Heart left ventricle (tissue), 16 donors: Measurements from ENCODE around the gene CIRBP. TPM values are rescaled to one million over a fixed set of nuclear protein-coding genes. Genes with fewer than 3 reads are reported as not detected.

ENCODE experiments used
- ATAC-seq, 4 donors: fragments of 200-7000 bp; cut with Tn5 transposase; one replicate each; pipeline ENCODE4 v1.9.1; 2020 to 2022; ENCODE audit warnings: moderate library complexity in 4 of 4, mild to moderate bottlenecking in 3 of 4, moderate number of reproducible peaks in 1 of 4
- DNase-seq, 5 donors: peaks; one replicate each; pipeline ENCODE4 v3.0.0-alpha.2; 2020
- H3K27ac ChIP-seq, 12 donors: fragments of 200-600 bp; sonication (generic) in 4 of 12; one replicate each; pipeline versions ENCODE4 v1.5.0 to v1.8.0; 2016 to 2022; ENCODE audit warnings: mild to moderate bottlenecking in 2 of 12
- H3K27me3 ChIP-seq, 9 donors: fragments of 200-600 bp; sonication (generic) in 2 of 9; one replicate each; pipeline versions ENCODE4 v1.5.1 to v1.8.0; 2016 to 2022; ENCODE audit warnings: mild to moderate bottlenecking in 3 of 9
- H3K36me3 ChIP-seq, 9 donors: fragments of 200-600 bp; sonication (generic) in 2 of 9; one replicate each; pipeline versions ENCODE4 v1.5.0 to v1.8.0; 2018 to 2022; ENCODE audit warnings: mild to moderate bottlenecking in 2 of 9
- H3K4me1 ChIP-seq, 12 donors: fragments of 200-600 bp; sonication (generic) in 4 of 12; one replicate each; pipeline versions ENCODE4 v1.5.0 to v1.8.0; 2016 to 2022; ENCODE audit warnings: mild to moderate bottlenecking in 3 of 12
- H3K4me3 ChIP-seq, 12 donors: fragments of 200-600 bp; sonication (generic) in 4 of 12; one replicate each; pipeline versions ENCODE4 v1.5.0 to v1.8.0; 2017 to 2022; ENCODE audit warnings: mild to moderate bottlenecking in 9 of 12, moderate library complexity in 4 of 12
- H3K9me3 ChIP-seq, 12 donors: fragments of 200-600 bp; sonication (generic) in 4 of 12; one replicate each; pipeline versions ENCODE4 v1.5.0 to v1.8.0; 2016 to 2022; ENCODE audit warnings: mild to moderate bottlenecking in 1 of 12
- CTCF ChIP-seq, 12 donors: fragments of 200-600 bp; sonication (generic) in 4 of 12; IDR thresholded peaks; one replicate each; pipeline versions ENCODE4 v1.5.0 to v1.8.0; 2018 to 2022; ENCODE audit warnings: antibody characterized with exemption in 12 of 12, mild to moderate bottlenecking in 5 of 12
- POLR2A ChIP-seq, 2 donors: fragments of 450-650 bp; IDR thresholded peaks; one replicate each; pipeline ENCODE4 v1.6.1; 2017; ENCODE audit warnings: antibody characterized with exemption in 2 of 2, mild to moderate bottlenecking in 2 of 2, moderate library complexity in 2 of 2
- WGBS, 4 donors: extraction: QIAGEN DNeasy Blood & Tissue Kit in 2 of 4; methylation state at CpG; one replicate each; pipeline versions ENCODE4 v1.1.5 to v1.1.7; 2013 to 2018; 5-methylcytosine and 5-hydroxymethylcytosine counted together
- intact Hi-C, 10 donors: fragments of 100-400 bp; cut with DNase I; formaldehyde crosslinking; loops; one replicate each; pipeline versions ENCODE4 v1.11.1 to v1.14.2; 2022
- polyA plus RNA-seq, 2 donors: library from polyadenylated mRNA; stranded (reverse); fragments of 200-250 nt; gene quantifications; one replicate each; pipeline ENCODE4 v1.2.3, GENCODE V29; 2013
- total RNA-seq, 9 donors: library from RNA; depleted of rRNA in 2 of 9; stranded (reverse); fragments of >200 nt in 2 of 9; fragmentation: NEBNext Ultra II Directional in 3 of 9; extraction: Animal tissue kit (Norgen Biotek cat#: 25700) in 3 of 9; gene quantifications; one replicate each; pipeline versions ENCODE4 v1.1.0 to v1.2.4, GENCODE V29; 2016 to 2023
- donor health status: ischemic (EF 13 %, LVEDD 7.1; RV severe dilation, severe dysfunction).
- donor health status: healthy with polysubstance abuse.
- donor health status: DM: no; HTN: yes; CAD: no.
- donor health status: DM: no; HTN: no; CAD: no.
- donor health status: ischemic (EF 25% LVEDD 6.9; RV normal size, moderate dysfunction).
- donor health status: ischemic (EF 25% LVEDD 5.7; RV mildly dilated, moderate dysfunction).
- donor health status: healthy.
- donor health status: DM: yes; HTN: yes; CAD: no.
- donor health status: ischemic (EF 35%, LVEDD 5.7; RV mildly dilated, moderate dysfunction).
- donor health status: nonischemic (EF 11% LVEDD 7.7; RV severe dilation, severe dysfunction).
- donor health status: DM: yes; HTN: yes; CAD: no.
- donor health status: PGD.
- donor health status: ischemic (EF 29% LVEDD 5.4; RV normal size, mild dysfunction).
- donor health status: nonischemic (EF 23%, LVEDD 6.1; RV moderate dilation, normal function).

The CIRBP gene
- total and polyA plus RNA-seq, 11 donors: 149 to 425 (median 269) TPM

- no peak overlapping the region for H3K4me3 ChIP-seq
- intact Hi-C loops: no loop called here
- 80 to 93% (median 84%) methylated on average over 17 to 38 of the region's 38 CpGs for WGBS, 4 donors
Measured at GRCh38 chr19:1230783-1231489, 38.2 kb upstream of the CIRBP start.

GRCh38 chr19:1231729-1232637 is 37.1 kb upstream of the CIRBP start:
- WGBS, 4 donors: 76 to 81% (median 79%) methylated on average over 13 to 15 of the region's 15 CpGs
- Histone ChIP-seq H3K27me3 (peaks cover 0 to 7% (median 0%) of the 10 kb centered on the region in 9 donors), H3K4me3 (no peak overlapping the region), H3K27ac (peak overlapping the region in 4 of 12 donors; percentile 16 to 49 (median 38)), H3K4me1 (peaks cover 0 to 33% (median 14%) of the 10 kb centered on the region in 12 donors), H3K9me3 (no peaks in the 10 kb centered on the region), H3K36me3 (peaks cover 0 to 17% (median 13%) of the 10 kb centered on the region in 9 donors)
- peak in 3 of 4 donors; percentile 4 to 17 (median 10) for ATAC-seq
- TF ChIP-seq CTCF (IDR thresholded peaks at IDR 0.05): no peak
- TF ChIP-seq POLR2A (IDR thresholded peaks at IDR 0.05): no peak
- no peak for DNase-seq
- intact Hi-C loops: no loop called here

More at GRCh38 chr19:1230783-1231489, 38.2 kb upstream of the CIRBP start:
- no peaks in the 10 kb centered on the region for H3K9me3 ChIP-seq
- no peaks in the 10 kb centered on the region for H3K27me3 ChIP-seq
- no peak for TF ChIP-seq CTCF (IDR thresholded peaks at IDR 0.05)
- TF ChIP-seq POLR2A (IDR thresholded peaks at IDR 0.05): no peak
- DNase-seq (no peak), ATAC-seq (no peak)
- H3K36me3 ChIP-seq: peaks cover 0 to 27% (median 22%) of the 10 kb centered on the region in 9 donors
- no peak overlapping the region for H3K27ac ChIP-seq
- peaks cover 0 to 22% (median 13%) of the 10 kb centered on the region in 12 donors for H3K4me1 ChIP-seq

GRCh38 chr19:1232652-1233072 is 36.5 kb upstream of the CIRBP start:
- H3K4me1 ChIP-seq: peaks cover 0 to 39% (median 17%) of the 10 kb centered on the region in 12 donors
- H3K36me3 ChIP-seq: peaks cover 0 to 10% (median 6%) of the 10 kb centered on the region in 9 donors
- DNase-seq: peak in 3 of 5 donors; percentile 36 to 66 (median 56)
- WGBS, 4 donors: 41 to 52% (median 48%) methylated on average over 9 to 15 of the region's 15 CpGs
- TF ChIP-seq POLR2A (IDR thresholded peaks at IDR 0.05): no peak
- TF ChIP-seq CTCF (IDR thresholded peaks at IDR 0.05): no peak
- H3K9me3 ChIP-seq: no peaks in the 10 kb centered on the region
- no peak overlapping the region for H3K4me3 ChIP-seq
- ATAC-seq: peak in 2 of 4 donors; percentile 18 to 22
- peak overlapping the region in 4 of 12 donors; percentile 16 to 49 (median 38) for H3K27ac ChIP-seq
- peaks cover 0 to 12% (median 0%) of the 10 kb centered on the region in 9 donors for H3K27me3 ChIP-seq
- intact Hi-C loops: no loop called here
